Activated B cell treated with CpG ODN at 0.5 μM for 24 hours (primary cell): ENCODE measurements around the gene ZSWIM4. TPM values are rescaled to one million over a fixed set of nuclear protein-coding genes. Genes with fewer than 3 reads are reported as not detected.
A peak's percentile ranks its signal among the peaks of the same experiment; 100 is the strongest.

Experiments
- ATAC-seq: fragments of 200-7000 bp; cut with Tn5 transposase; one replicate; pipeline ENCODE4 v1.10.0; 2021; ENCODE audit warnings: low read depth, mild to moderate bottlenecking, moderate library complexity
- CTCF ChIA-PET: fragments of 350-600 bp; sonication (Branson Sonifier 250); formaldehyde crosslinking; loops from one replicate; lab custom pipeline; 2021; ENCODE audit warnings: antibody characterized with exemption; lab: Charles Lee
- POLR2A ChIA-PET: fragments of 350-600 bp; sonication (Branson Sonifier 250); formaldehyde crosslinking; loops from one replicate; lab custom pipeline; 2021; ENCODE audit warnings: antibody characterized with exemption; lab: Charles Lee
- DNase-seq: peaks from one replicate; pipeline ENCODE4 v3.0.0; 2022
- H3K27ac Mint-ChIP-seq: one replicate; pipeline ENCODE4 v1.8.0; 2020; ENCODE audit warnings: mixed read lengths
- H3K27me3 Mint-ChIP-seq: one replicate; pipeline ENCODE4 v1.8.0; 2021; ENCODE audit warnings: mixed read lengths
- H3K36me3 Mint-ChIP-seq: one replicate; pipeline ENCODE4 v1.8.0; 2021; ENCODE audit warnings: low read depth, mixed read lengths
- H3K4me1 Mint-ChIP-seq: one replicate; pipeline ENCODE4 v1.8.0; 2021; ENCODE audit warnings: mixed read lengths
- H3K4me3 Mint-ChIP-seq: one replicate; pipeline ENCODE4 v1.8.0; 2020; ENCODE audit warnings: mild to moderate bottlenecking, mixed read lengths
- H3K9me3 Mint-ChIP-seq: one replicate; pipeline ENCODE4 v1.8.0; 2020; ENCODE audit warnings: mixed read lengths
- CTCF ChIP-seq: fragments of 200-600 bp; IDR thresholded peaks from one replicate; pipeline ENCODE4 v1.8.0; 2022; ENCODE audit warnings: antibody characterized with exemption, mild to moderate bottlenecking
- intact Hi-C: fragments of 100-400 bp; cut with micrococcal nuclease; formaldehyde crosslinking; loops from one replicate; pipeline ENCODE4 v1.15.1; 2024
- total RNA-seq: library from RNA; stranded (reverse); gene quantifications from 2 replicates; pipeline ENCODE4 v1.2.3, GENCODE V29; 2022

Gene ZSWIM4
- total RNA-seq, 1 donor from 2014 or later, result 11.2 TPM

GRCh38 chr19:13823901-13824300 is 28.7 kb downstream of the ZSWIM4 start:
- no peak overlapping the region for H3K4me3 Mint-ChIP-seq
- peaks cover 2% of the 10 kb centered on the region for H3K4me1 Mint-ChIP-seq
- no peaks in the 10 kb centered on the region for H3K27me3 Mint-ChIP-seq
- no peaks in the 10 kb centered on the region for H3K9me3 Mint-ChIP-seq
- POLR2A ChIA-PET, result interaction anchor here (0.7 kb wide), 1 partner anchor 26 kb away, joined by 12 read pairs; no protein-coding TSS in a partner anchor
- H3K36me3 Mint-ChIP-seq, result peaks cover 25% of the 10 kb centered on the region
- no peak for TF ChIP-seq CTCF
- intact Hi-C loops, result no loop called here
- no peak for ATAC-seq
- H3K27ac Mint-ChIP-seq, result no peak overlapping the region
- CTCF ChIA-PET, result no interaction called here
- no peak for DNase-seq

DNA sequence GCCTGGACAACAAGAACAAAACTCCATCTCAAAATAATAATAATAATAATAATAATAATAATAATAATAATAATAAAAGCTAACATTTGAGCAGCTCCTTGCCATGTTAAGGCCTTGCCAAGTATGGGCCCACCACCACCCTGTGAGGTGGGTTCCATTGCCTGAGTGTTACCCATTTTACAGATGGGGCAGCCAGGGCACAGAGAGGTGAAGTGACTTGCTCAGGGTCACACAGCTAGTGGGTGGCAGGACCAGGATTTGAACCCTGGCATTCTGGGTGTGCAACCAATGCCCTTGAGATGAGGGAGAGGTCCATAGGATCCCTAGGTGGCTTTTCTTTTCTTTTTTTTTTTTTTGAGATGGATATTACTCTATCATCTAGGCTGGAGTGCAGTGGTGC is 29.5 kb downstream of the ZSWIM4 start:
- no peak overlapping the region for H3K4me3 Mint-ChIP-seq
- no peak overlapping the region for H3K27ac Mint-ChIP-seq
- ChIA-PET POLR2A (interaction anchor here (0.6 kb wide), 1 partner anchor 51 kb away, joined by 3 read pairs; no protein-coding TSS in a partner anchor), CTCF (no interaction called here)
- ATAC-seq (no peak), DNase-seq (no peak)
- intact Hi-C loops, result no loop called here
- TF ChIP-seq CTCF, result no peak
- no peaks in the 10 kb centered on the region for H3K27me3 Mint-ChIP-seq
- H3K36me3 Mint-ChIP-seq, result peaks cover 26% of the 10 kb centered on the region
- H3K9me3 Mint-ChIP-seq, result no peaks in the 10 kb centered on the region
- H3K4me1 Mint-ChIP-seq, result peaks cover 2% of the 10 kb centered on the region

DNA sequence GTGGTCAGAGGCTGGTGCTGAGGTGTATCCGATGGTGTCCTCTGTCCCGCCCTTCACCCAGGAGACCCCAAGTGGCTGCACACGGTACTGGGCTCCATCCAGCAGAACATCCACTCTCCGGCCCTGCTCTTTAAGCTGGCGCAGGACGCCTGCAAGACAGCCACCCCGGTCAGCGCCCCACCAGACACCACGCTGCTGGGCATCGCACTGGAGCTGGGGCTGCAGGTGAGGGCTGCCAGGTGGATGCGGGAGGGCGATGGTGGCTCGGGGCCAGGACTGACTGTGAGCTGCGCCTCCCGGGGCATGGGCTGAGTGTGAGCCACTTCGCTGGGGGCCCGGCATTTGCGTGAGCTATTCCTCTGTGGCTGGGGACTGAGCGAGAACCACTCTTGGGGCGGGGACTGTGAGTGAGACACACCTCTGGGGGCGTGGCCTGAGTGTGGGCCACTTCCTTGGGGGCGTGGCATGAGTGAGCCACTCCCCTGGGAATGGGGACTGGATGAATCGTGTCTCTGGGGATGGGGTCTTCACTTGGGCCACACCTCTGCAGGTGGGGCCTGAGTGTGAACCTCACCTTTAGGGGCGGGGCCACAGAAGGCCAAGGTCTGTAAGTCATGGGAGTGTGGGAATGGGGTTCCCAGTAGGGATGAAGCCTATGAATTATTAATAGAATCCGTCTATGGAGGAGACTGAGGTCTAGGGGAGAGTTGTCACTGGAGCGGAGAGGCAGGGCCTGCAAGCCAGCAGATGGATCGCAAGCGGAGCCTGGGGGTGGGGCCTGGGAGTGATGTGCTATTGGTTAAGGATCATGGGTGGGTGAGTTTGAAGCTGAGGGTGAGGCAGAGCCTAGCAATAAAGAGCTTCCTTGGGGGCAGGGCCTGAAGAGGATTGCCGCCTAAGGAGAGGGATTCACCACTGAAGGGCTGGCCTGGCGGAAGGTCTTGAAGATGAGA is 30.5 kb downstream of the ZSWIM4 start:
- peaks cover 30% of the 10 kb centered on the region for H3K36me3 Mint-ChIP-seq
- no peaks in the 10 kb centered on the region for H3K27me3 Mint-ChIP-seq
- H3K4me1 Mint-ChIP-seq, result peaks cover 2% of the 10 kb centered on the region
- intact Hi-C loops, result no loop called here
- H3K9me3 Mint-ChIP-seq, result no peaks in the 10 kb centered on the region
- ATAC-seq (peak; percentile 42), DNase-seq (no peak)
- no peak overlapping the region for H3K4me3 Mint-ChIP-seq
- POLR2A ChIA-PET, result interaction anchor here (0.6 to 1.1 kb wide), 2 partner anchors 36 to 38 kb away, joined by 4 to 10 read pairs; no protein-coding TSS in a partner anchor
- CTCF ChIA-PET, result no interaction called here
- TF ChIP-seq CTCF, result no peak
- no peak overlapping the region for H3K27ac Mint-ChIP-seq

- no peaks in the 10 kb centered on the region for H3K27me3 Mint-ChIP-seq
- CTCF ChIA-PET, result no interaction called here
- H3K36me3 Mint-ChIP-seq, result peaks cover 32% of the 10 kb centered on the region
- no peaks in the 10 kb centered on the region for H3K9me3 Mint-ChIP-seq
- H3K27ac Mint-ChIP-seq, result no peak overlapping the region
- DNase-seq, result no peak
- POLR2A ChIA-PET, result interaction anchor here (1.2 to 1.3 kb wide), 2 partner anchors 9 to 35 kb away, joined by 4 read pairs; no protein-coding TSS in a partner anchor
- peaks cover 2% of the 10 kb centered on the region for H3K4me1 Mint-ChIP-seq
- no peak for TF ChIP-seq CTCF
- H3K4me3 Mint-ChIP-seq, result no peak overlapping the region
- intact Hi-C loops, result no loop called here
- ATAC-seq, result no peak
These were observed 31.5 kb downstream of the ZSWIM4 start for GRCh38 chr19:13826652-13827235.

GRCh38 chr19:13827656-13828055 is 32.4 kb downstream of the ZSWIM4 start:
- no peak for TF ChIP-seq CTCF
- POLR2A ChIA-PET, result interaction anchor here (1.2 to 1.7 kb wide), 5 partner anchors 9 to 34 kb away, joined by 3 to 4 read pairs (median 4); partner anchors contain the start of gene ZSWIM4
- no peak for ATAC-seq
- no peak overlapping the region for H3K27ac Mint-ChIP-seq
- H3K27me3 Mint-ChIP-seq, result no peaks in the 10 kb centered on the region
- H3K9me3 Mint-ChIP-seq, result no peaks in the 10 kb centered on the region
- no peak overlapping the region for H3K4me3 Mint-ChIP-seq
- CTCF ChIA-PET, result interaction anchor here (0.7 kb wide), 1 partner anchor 35 kb away, joined by 3 read pairs; no protein-coding TSS in a partner anchor
- no peak for DNase-seq
- intact Hi-C loops, result no loop called here
- peaks cover 32% of the 10 kb centered on the region for H3K36me3 Mint-ChIP-seq
- no peaks in the 10 kb centered on the region for H3K4me1 Mint-ChIP-seq
